NCI-H524 treated with DMSO at 0.1 percent for 48 hours (cell line): ENCODE data around the gene HMCN2.

Source experiments
- DNase-seq: peaks from one replicate; lab custom pipeline; 2025; lab: John Stamatoyannopoulos, UW

The HMCN2 gene

GRCh38 chr9:130345897-130346385 is 80.4 kb downstream of the HMCN2 start:
- no peak for DNase-seq

GRCh38 chr9:130346431-130346830 is 80.9 kb downstream of the HMCN2 start:
- DNase-seq = no peak

GRCh38 chr9:130347036-130347435 is 81.5 kb downstream of the HMCN2 start:
- DNase-seq = no peak

- no peak for DNase-seq
These were observed 82.4 kb downstream of the HMCN2 start for GRCh38 chr9:130347931-130348330.

- no peak for DNase-seq
These were observed 82.8 kb downstream of the HMCN2 start for GRCh38 chr9:130348341-130348740.

GRCh38 chr9:130348881-130349280 is 83.3 kb downstream of the HMCN2 start:
- DNase-seq = no peak

- DNase-seq = no peak
These were observed 83.8 kb downstream of the HMCN2 start for GRCh38 chr9:130349398-130349797.

GRCh38 chr9:130351343-130351742 is 85.8 kb downstream of the HMCN2 start:
- DNase-seq = no peak

GRCh38 chr9:130352081-130352480 is 86.5 kb downstream of the HMCN2 start:
- DNase-seq = no peak

- no peak for DNase-seq
These were observed 87.2 kb downstream of the HMCN2 start for GRCh38 chr9:130352586-130353285.

GRCh38 chr9:130354378-130354777 is 88.8 kb downstream of the HMCN2 start:
- DNase-seq = no peak

GRCh38 chr9:130354806-130355205 is 89.2 kb downstream of the HMCN2 start:
- no peak for DNase-seq

GRCh38 chr9:130356033-130356432 is 90.5 kb downstream of the HMCN2 start:
- DNase-seq = no peak

GRCh38 chr9:130356877-130357584 is 91.5 kb downstream of the HMCN2 start:
- no peak for DNase-seq

- DNase-seq = no peak
These were observed 93.4 kb downstream of the HMCN2 start for GRCh38 chr9:130358928-130359327.

- DNase-seq = no peak
These were observed 94.3 kb downstream of the HMCN2 start for GRCh38 chr9:130359819-130360218.

GRCh38 chr9:130360672-130361071 is 95.1 kb downstream of the HMCN2 start:
- no peak for DNase-seq

GRCh38 chr9:130361873-130362362 is 96.4 kb downstream of the HMCN2 start:
- no peak for DNase-seq

- DNase-seq = no peak
These were observed 97.1 kb downstream of the HMCN2 start for GRCh38 chr9:130362691-130363090.

- no peak for DNase-seq
These were observed 98.3 kb downstream of the HMCN2 start for GRCh38 chr9:130363755-130364404.

- no peak for DNase-seq
These were observed 99.2 kb downstream of the HMCN2 start for GRCh38 chr9:130364619-130365322.

GRCh38 chr9:130365323-130365721 is 99.8 kb downstream of the HMCN2 start:
- no peak for DNase-seq
